ENCODE measurements around the gene ALCAM.

DNA sequence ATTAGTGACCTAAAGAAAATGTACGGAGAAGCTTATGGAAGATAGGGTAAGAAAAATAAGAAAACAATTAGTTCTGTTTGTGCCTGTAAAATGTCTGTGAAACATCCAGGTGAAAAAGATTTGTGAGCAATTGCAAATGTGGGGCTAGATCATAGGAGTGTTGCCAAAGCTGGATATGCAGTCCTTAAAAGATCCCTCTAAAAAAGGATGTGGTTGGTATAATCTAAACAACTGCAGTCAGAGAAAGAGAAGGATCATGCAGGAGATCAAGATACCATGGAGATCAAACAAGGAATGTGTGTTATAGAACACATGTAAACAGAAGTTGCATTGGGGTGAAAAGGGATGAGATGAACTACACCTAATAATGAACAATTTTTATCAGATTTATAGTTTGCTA lies 116.8 kb downstream of the ALCAM start:
- TF ChIP-seq, protein P1, sequence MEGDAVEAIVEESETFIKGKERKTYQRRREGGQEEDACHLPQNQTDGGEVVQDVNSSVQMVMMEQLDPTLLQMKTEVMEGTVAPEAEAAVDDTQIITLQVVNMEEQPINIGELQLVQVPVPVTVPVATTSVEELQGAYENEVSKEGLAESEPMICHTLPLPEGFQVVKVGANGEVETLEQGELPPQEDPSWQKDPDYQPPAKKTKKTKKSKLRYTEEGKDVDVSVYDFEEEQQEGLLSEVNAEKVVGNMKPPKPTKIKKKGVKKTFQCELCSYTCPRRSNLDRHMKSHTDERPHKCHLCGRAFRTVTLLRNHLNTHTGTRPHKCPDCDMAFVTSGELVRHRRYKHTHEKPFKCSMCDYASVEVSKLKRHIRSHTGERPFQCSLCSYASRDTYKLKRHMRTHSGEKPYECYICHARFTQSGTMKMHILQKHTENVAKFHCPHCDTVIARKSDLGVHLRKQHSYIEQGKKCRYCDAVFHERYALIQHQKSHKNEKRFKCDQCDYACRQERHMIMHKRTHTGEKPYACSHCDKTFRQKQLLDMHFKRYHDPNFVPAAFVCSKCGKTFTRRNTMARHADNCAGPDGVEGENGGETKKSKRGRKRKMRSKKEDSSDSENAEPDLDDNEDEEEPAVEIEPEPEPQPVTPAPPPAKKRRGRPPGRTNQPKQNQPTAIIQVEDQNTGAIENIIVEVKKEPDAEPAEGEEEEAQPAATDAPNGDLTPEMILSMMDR (IDR thresholded peaks at IDR 0.05): no peak
- TF ChIP-seq EZH2phosphoT487 (IDR thresholded peaks at IDR 0.05): no peak
- no peak for TF ChIP-seq EZH2 (IDR thresholded peaks at IDR 0.05)
